OCI-LY7 (cell line): Measurements from ENCODE around the gene RASA2. TPM values are rescaled to one million over a fixed set of nuclear protein-coding genes. Genes with fewer than 3 reads are reported as not detected.

Source experiments
- BruUV-seq: library from RNA; stranded (reverse); fragments of 400-500 nt; replicated peaks from 2 replicates; lab custom pipeline; 2021; lab: Mats Ljungman, UMichigan
- CTCF ChIA-PET: fragments of 300-600 bp; sonication (Branson Sonifier 250); formaldehyde crosslinking; loops from one replicate; lab custom pipeline; 2022; ENCODE audit warnings: antibody characterized with exemption; ENCODE audit not compliant: unreplicated experiment; lab: Charles Lee
- POLR2A ChIA-PET: fragments of 300-600 bp; sonication (Branson Sonifier 250); formaldehyde crosslinking; loops from one replicate; lab custom pipeline; 2022; ENCODE audit warnings: antibody characterized with exemption; lab: Charles Lee
- DNase-seq: peaks from one replicate; pipeline ENCODE4 v3.0.0-alpha.2; 2015; ENCODE audit warnings: low spot score
- H2AFZ ChIP-seq: fragments of 200-600 bp; sonication (generic), shearing (Covaris generic); 2 replicates; pipeline ENCODE4 v1.6.1; 2014; ENCODE audit warnings: mild to moderate bottlenecking, antibody characterized with exemption, low read length, moderate library complexity
- H3K27ac ChIP-seq: fragments of 200-600 bp; sonication (generic); 2 replicates; pipeline ENCODE4 v1.5.1; 2014; ENCODE audit warnings: mixed run types, low read depth, mild to moderate bottlenecking, moderate library complexity, low read length, inconsistent platforms; ENCODE audit not compliant: poor library complexity, severe bottlenecking
- H3K36me3 ChIP-seq: fragments of 200-600 bp; sonication (generic); 2 replicates; pipeline ENCODE4 v1.6.1; 2014; ENCODE audit warnings: mild to moderate bottlenecking, antibody characterized with exemption, low read length, moderate library complexity, mixed read lengths; ENCODE audit not compliant: insufficient read depth
- H3K4me1 ChIP-seq: fragments of 200-600 bp; sonication (generic); 2 replicates; pipeline ENCODE4 v1.5.1; 2014; ENCODE audit warnings: mild to moderate bottlenecking, low read length; ENCODE audit not compliant: insufficient read depth, poor library complexity, severe bottlenecking
- H3K4me2 ChIP-seq: fragments of 200-600 bp; sonication (generic); 2 replicates; pipeline ENCODE4 v1.6.1; 2014; ENCODE audit warnings: mild to moderate bottlenecking, low read length
- H3K4me3 ChIP-seq: fragments of 200-600 bp; sonication (generic); 2 replicates; pipeline ENCODE4 v1.5.1; 2014; ENCODE audit warnings: mild to moderate bottlenecking, low read depth, low read length; ENCODE audit not compliant: poor library complexity, severe bottlenecking
- H3K79me2 ChIP-seq: fragments of 200-600 bp; sonication (generic); 2 replicates; pipeline ENCODE4 v1.6.1; 2016; ENCODE audit warnings: low read depth, mild to moderate bottlenecking, low read length, moderate library complexity, mixed read lengths; ENCODE audit not compliant: insufficient read depth
- H3K9me2 ChIP-seq: fragments of 200-600 bp; sonication (generic); 2 replicates; pipeline ENCODE4 v1.6.1; 2016; ENCODE audit warnings: mild to moderate bottlenecking, low read length, mixed read lengths; ENCODE audit not compliant: insufficient read depth
- H3K9me3 ChIP-seq: fragments of 200-600 bp; sonication (generic); 2 replicates; pipeline ENCODE4 v1.6.1; 2014; ENCODE audit warnings: mild to moderate bottlenecking, mixed run types, low read length, mixed read lengths
- H4K20me1 ChIP-seq: fragments of 200-600 bp; sonication (generic); 2 replicates; pipeline ENCODE4 v1.6.1; 2014; ENCODE audit warnings: mild to moderate bottlenecking, antibody characterized with exemption, low read length, moderate library complexity, mixed read lengths; ENCODE audit not compliant: insufficient read depth
- CTCF ChIP-seq: fragments of 200-600 bp; sonication (generic); conservative IDR thresholded peaks from 2 replicates; pipeline ENCODE4 v1.5.1; 2014; ENCODE audit warnings: mild to moderate bottlenecking, antibody characterized with exemption, low read length, moderate library complexity, mixed read lengths
- EZH2phosphoT487 ChIP-seq: fragments of 200-600 bp; sonication (generic); IDR thresholded peaks from 2 replicates; pipeline ENCODE4 v1.6.1; 2018; ENCODE audit warnings: low read depth, borderline replicate concordance, mild to moderate bottlenecking, mixed run types, antibody characterized with exemption, low read length, moderate library complexity, mixed read lengths
- intact Hi-C: fragments of 100-400 bp; cut with micrococcal nuclease; formaldehyde crosslinking; loops from one replicate; pipeline ENCODE4 v1.10.0; 2022; ENCODE audit not compliant: unreplicated experiment
- total RNA-seq, 2 experiments: library from RNA; depleted of rRNA in 1 of 2; stranded (reverse); fragments of >200 nt in 1 of 2; shearing (Covaris generic) in 1 of 2; gene quantifications; 2 replicates each; pipeline ENCODE4 v1.2.3, GENCODE V29; 2014 to 2022

Gene RASA2
- total RNA-seq, 2 experiments from 2014 or later, result 11.0 to 21.7 TPM

GRCh38 chr3:141524988-141525387 is 38.2 kb downstream of the RASA2 start:
- Histone ChIP-seq H3K4me2 (no peak overlapping the region), H3K27ac (no peak overlapping the region), H3K9me3 (no peaks in the 10 kb centered on the region), H3K36me3 (peaks cover 18% of the 10 kb centered on the region; the same call in 1 of the 2 replicates), H3K79me2 (no peaks in the 10 kb centered on the region), H4K20me1 (no peaks in the 10 kb centered on the region), H2AFZ (no peak overlapping the region), H3K4me3 (no peak overlapping the region), H3K9me2 (no peaks in the 10 kb centered on the region), H3K4me1 (peaks cover 25% of the 10 kb centered on the region)
- ChIA-PET POLR2A (interaction anchor here (0.6 to 1.0 kb wide), 6 partner anchors 10 to 167 kb away, joined by 3 to 5 read pairs (median 3); no protein-coding TSS in a partner anchor), CTCF (no interaction called here)
- DNase-seq, result no peak
- intact Hi-C loops, result no loop called here
- BruUV-seq, result no TSS peak
- TF ChIP-seq EZH2phosphoT487, result no peak
- TF ChIP-seq CTCF, result no peak

- peaks cover 16% of the 10 kb centered on the region; the same call in 1 of the 2 replicates for H3K36me3 ChIP-seq
- H3K4me2 ChIP-seq, result no peak overlapping the region
- no peaks in the 10 kb centered on the region for H3K79me2 ChIP-seq
- intact Hi-C loops, result no loop called here
- no TSS peak for BruUV-seq
- H3K4me3 ChIP-seq, result no peak overlapping the region
- no peak for DNase-seq
- CTCF ChIA-PET, result no interaction called here
- H3K4me1 ChIP-seq, result peaks cover 25% of the 10 kb centered on the region
- TF ChIP-seq EZH2phosphoT487, result no peak
- no peaks in the 10 kb centered on the region for H4K20me1 ChIP-seq
- no peaks in the 10 kb centered on the region for H3K9me2 ChIP-seq
- no peak overlapping the region for H2AFZ ChIP-seq
- H3K27ac ChIP-seq, result no peak overlapping the region
- POLR2A ChIA-PET, result interaction anchor here (1.0 kb wide), 1 partner anchor 28 kb away, joined by 5 read pairs; no protein-coding TSS in a partner anchor
- H3K9me3 ChIP-seq, result no peaks in the 10 kb centered on the region
Measured at GRCh38 chr3:141525814-141526213, 39.0 kb downstream of the RASA2 start.

DNA sequence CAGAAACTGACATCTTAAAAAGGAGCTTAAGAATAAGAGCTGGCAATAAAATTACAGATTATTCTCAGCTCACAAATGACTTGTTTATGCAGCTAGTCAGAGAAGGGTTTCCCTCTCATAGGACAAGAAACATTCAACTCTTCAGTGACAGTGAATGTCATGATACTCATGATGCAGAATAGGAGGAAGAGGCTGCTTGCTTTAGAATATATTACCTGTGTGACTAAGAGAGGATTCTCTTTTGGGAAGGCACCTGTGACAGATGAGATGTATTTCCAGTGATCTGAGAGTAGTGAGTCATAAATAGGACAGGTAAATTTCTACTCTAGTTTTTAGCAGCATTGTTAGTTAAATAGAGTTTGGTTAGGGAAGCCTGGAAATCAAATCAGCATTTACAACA is 39.9 kb downstream of the RASA2 start:
- CTCF ChIA-PET, result no interaction called here

More for the DNA sequence above, 39.9 kb downstream of the RASA2 start:
- intact Hi-C loops, result no loop called here
- POLR2A ChIA-PET, result no interaction called here
- Histone ChIP-seq H2AFZ (no peak overlapping the region), H3K4me2 (no peak overlapping the region), H3K4me1 (peaks cover 25% of the 10 kb centered on the region), H4K20me1 (no peaks in the 10 kb centered on the region), H3K36me3 (peaks cover 19% of the 10 kb centered on the region), H3K79me2 (no peaks in the 10 kb centered on the region), H3K9me3 (no peaks in the 10 kb centered on the region), H3K9me2 (no peaks in the 10 kb centered on the region), H3K27ac (no peak overlapping the region), H3K4me3 (no peak overlapping the region)
- TF ChIP-seq CTCF (no peak), EZH2phosphoT487 (no peak)
- BruUV-seq, result no TSS peak
- DNase-seq, result no peak
